Loucy (cell line): ENCODE measurements around the gene EFNA5.

Experiments
- H2AFZ ChIP-seq: fragments of 200-600 bp; sonication (generic); 2 replicates; pipeline ENCODE4 v1.6.0; 2016; ENCODE audit warnings: antibody characterized with exemption, mild to moderate bottlenecking, low read length, moderate library complexity
- H3F3A ChIP-seq: fragments of 200-600 bp; 2 replicates; pipeline ENCODE4 v1.6.0; 2016; ENCODE audit warnings: antibody characterized with exemption, low read depth, mild to moderate bottlenecking
- H3K27me3 ChIP-seq: fragments of 200-600 bp; sonication (generic); 2 replicates; pipeline ENCODE4 v1.6.1; 2014; ENCODE audit warnings: low read length, mild to moderate bottlenecking; ENCODE audit not compliant: insufficient read depth, poor library complexity, severe bottlenecking
- H3K36me3 ChIP-seq: fragments of 200-600 bp; sonication (generic); 2 replicates; pipeline ENCODE4 v1.6.1; 2016; ENCODE audit warnings: low read length; ENCODE audit not compliant: insufficient read depth
- H3K4me1 ChIP-seq: fragments of 200-600 bp; sonication (generic); 2 replicates; pipeline ENCODE4 v1.5.1; 2014; ENCODE audit warnings: low read length, mild to moderate bottlenecking; ENCODE audit not compliant: insufficient read depth, poor library complexity, severe bottlenecking
- H3K4me2 ChIP-seq: fragments of 200-600 bp; sonication (generic); 2 replicates; pipeline ENCODE4 v1.6.0; 2014; ENCODE audit warnings: antibody characterized with exemption, low read length, low read depth, mild to moderate bottlenecking; ENCODE audit not compliant: poor library complexity, severe bottlenecking
- H3K4me3 ChIP-seq: fragments of 200-600 bp; sonication (generic); 2 replicates; pipeline ENCODE4 v1.5.1; 2014; ENCODE audit warnings: low read length, mild to moderate bottlenecking, mixed read lengths; ENCODE audit not compliant: poor library complexity, severe bottlenecking
- H3K79me2 ChIP-seq: fragments of 200-600 bp; sonication (generic); 2 replicates; pipeline ENCODE4 v1.6.1; 2014; ENCODE audit warnings: low read length; ENCODE audit not compliant: insufficient read depth
- H3K9ac ChIP-seq: fragments of 200-600 bp; sonication (generic); 2 replicates; pipeline ENCODE4 v1.6.0; 2014; ENCODE audit warnings: mild to moderate bottlenecking, low read depth, low read length, moderate library complexity; ENCODE audit not compliant: poor library complexity, severe bottlenecking
- H3K9me2 ChIP-seq: fragments of 200-600 bp; sonication (generic); replicated peaks from 2 replicates; pipeline ENCODE4 v1.6.1; 2016; ENCODE audit warnings: low read depth, low read length, mixed read lengths
- H3K9me3 ChIP-seq: fragments of 200-600 bp; sonication (generic); 2 replicates; pipeline ENCODE4 v1.6.1; 2014; ENCODE audit warnings: mild to moderate bottlenecking, antibody characterized with exemption, low read length, low read depth; ENCODE audit not compliant: insufficient read depth
- H4K20me1 ChIP-seq: fragments of 200-600 bp; sonication (generic); 2 replicates; pipeline ENCODE4 v1.6.0; 2014; ENCODE audit warnings: antibody characterized with exemption, low read length, mild to moderate bottlenecking; ENCODE audit not compliant: insufficient read depth, poor library complexity, severe bottlenecking
- EZH2phosphoT487 ChIP-seq: fragments of 200-600 bp; IDR thresholded peaks from 2 replicates; pipeline ENCODE4 v1.6.1; 2018; ENCODE audit warnings: antibody characterized with exemption, mild to moderate bottlenecking, moderate library complexity, borderline replicate concordance
- TF ChIP-seq, protein P1 (sequence below): fragments of 200-600 bp; sonication (generic); conservative IDR thresholded peaks from 2 replicates; pipeline ENCODE4 v1.5.1; 2014; ENCODE audit warnings: mild to moderate bottlenecking, antibody characterized with exemption, low read length

EFNA5 gene

DNA sequence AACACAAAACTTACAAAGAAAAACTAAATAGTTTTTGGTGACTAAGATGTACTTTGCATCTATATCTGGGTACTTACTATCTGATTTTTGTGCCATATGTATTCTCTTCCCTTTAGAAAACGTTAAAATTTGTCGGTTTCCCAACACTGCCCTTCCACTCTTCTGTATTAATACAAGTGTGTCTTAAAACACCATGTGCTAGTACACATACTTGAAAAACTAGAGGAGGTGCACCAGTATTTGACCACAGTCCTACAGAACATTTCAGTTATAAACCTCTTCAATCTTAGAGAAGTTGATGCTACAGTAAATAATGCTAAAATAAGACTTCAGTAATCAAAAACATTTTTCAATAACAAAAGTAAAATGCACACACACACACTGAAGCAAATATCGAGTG, 251.2 kb downstream of the EFNA5 start:
- H4K20me1 ChIP-seq, result no peaks in the 10 kb centered on the region
- no peaks in the 10 kb centered on the region for H3K9me3 ChIP-seq
- H2AFZ ChIP-seq, result no peak overlapping the region
- TF ChIP-seq, protein P1, sequence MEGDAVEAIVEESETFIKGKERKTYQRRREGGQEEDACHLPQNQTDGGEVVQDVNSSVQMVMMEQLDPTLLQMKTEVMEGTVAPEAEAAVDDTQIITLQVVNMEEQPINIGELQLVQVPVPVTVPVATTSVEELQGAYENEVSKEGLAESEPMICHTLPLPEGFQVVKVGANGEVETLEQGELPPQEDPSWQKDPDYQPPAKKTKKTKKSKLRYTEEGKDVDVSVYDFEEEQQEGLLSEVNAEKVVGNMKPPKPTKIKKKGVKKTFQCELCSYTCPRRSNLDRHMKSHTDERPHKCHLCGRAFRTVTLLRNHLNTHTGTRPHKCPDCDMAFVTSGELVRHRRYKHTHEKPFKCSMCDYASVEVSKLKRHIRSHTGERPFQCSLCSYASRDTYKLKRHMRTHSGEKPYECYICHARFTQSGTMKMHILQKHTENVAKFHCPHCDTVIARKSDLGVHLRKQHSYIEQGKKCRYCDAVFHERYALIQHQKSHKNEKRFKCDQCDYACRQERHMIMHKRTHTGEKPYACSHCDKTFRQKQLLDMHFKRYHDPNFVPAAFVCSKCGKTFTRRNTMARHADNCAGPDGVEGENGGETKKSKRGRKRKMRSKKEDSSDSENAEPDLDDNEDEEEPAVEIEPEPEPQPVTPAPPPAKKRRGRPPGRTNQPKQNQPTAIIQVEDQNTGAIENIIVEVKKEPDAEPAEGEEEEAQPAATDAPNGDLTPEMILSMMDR, result no peak
- TF ChIP-seq EZH2phosphoT487, result no peak
- no peak overlapping the region for H3K9ac ChIP-seq
- no peaks in the 10 kb centered on the region for H3K79me2 ChIP-seq
- H3K9me2 ChIP-seq, result no peaks in the 10 kb centered on the region
- H3K4me2 ChIP-seq, result no peak overlapping the region
- H3K27me3 ChIP-seq, result peaks cover 29% of the 10 kb centered on the region
- H3K36me3 ChIP-seq, result no peaks in the 10 kb centered on the region
- no peaks in the 10 kb centered on the region for H3F3A ChIP-seq
- no peak overlapping the region for H3K4me3 ChIP-seq
- no peaks in the 10 kb centered on the region for H3K4me1 ChIP-seq

DNA sequence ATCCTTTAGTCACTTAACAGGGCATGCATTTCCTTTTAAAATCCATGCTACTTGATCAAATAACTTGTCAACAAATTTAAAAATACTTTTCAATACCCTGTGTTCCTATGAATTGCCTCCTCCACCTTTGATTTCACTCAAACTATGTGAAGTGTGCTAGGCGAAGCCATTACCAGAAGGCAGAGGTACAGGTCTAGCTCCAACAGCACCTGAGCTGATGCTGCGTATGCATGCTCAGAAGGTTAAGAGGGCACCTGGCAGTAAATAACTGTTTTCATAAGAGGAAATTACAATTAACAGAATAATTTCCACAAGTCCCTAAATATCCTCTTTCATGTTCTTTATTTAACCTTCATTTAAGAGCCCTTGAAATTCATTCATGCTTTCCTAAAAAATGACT, 251.8 kb downstream of the EFNA5 start:
- H3K36me3 ChIP-seq, result no peaks in the 10 kb centered on the region
- H4K20me1 ChIP-seq, result no peaks in the 10 kb centered on the region
- H3K9me3 ChIP-seq, result no peaks in the 10 kb centered on the region
- no peaks in the 10 kb centered on the region for H3K79me2 ChIP-seq
- H3K4me3 ChIP-seq, result no peak overlapping the region
- no peaks in the 10 kb centered on the region for H3F3A ChIP-seq
- H3K9ac ChIP-seq, result no peak overlapping the region
- H3K9me2 ChIP-seq, result no peaks in the 10 kb centered on the region
- TF ChIP-seq, protein P1, result no peak
- TF ChIP-seq EZH2phosphoT487, result no peak
- peaks cover 29% of the 10 kb centered on the region for H3K27me3 ChIP-seq
- H3K4me1 ChIP-seq, result no peaks in the 10 kb centered on the region
- no peak overlapping the region for H2AFZ ChIP-seq
- no peak overlapping the region for H3K4me2 ChIP-seq

DNA sequence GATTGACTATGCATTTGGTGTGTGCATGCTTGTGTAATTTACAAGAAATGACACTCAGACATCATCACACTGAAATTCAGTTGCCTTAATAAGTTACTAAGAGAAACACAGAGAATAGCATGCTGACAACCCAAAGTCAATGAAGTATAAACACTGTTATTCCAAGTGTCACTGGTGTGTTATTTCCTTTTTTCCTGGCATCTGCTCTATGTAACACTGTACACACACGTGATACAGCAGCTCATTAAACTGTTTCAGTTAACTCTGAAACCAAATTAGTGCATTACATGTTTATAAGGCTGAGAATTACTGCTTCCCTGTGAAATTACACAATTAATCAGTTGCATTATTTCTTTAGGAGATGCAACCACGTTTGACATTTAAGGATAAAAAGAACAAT, 252.7 kb downstream of the EFNA5 start:
- Histone ChIP-seq H3K9me3 (no peaks in the 10 kb centered on the region), H3K9ac (no peak overlapping the region), H4K20me1 (no peaks in the 10 kb centered on the region), H3K9me2 (no peaks in the 10 kb centered on the region), H3F3A (no peaks in the 10 kb centered on the region), H3K4me3 (no peak overlapping the region), H3K4me2 (no peak overlapping the region), H2AFZ (no peak overlapping the region), H3K4me1 (no peaks in the 10 kb centered on the region), H3K36me3 (no peaks in the 10 kb centered on the region), H3K27me3 (peaks cover 29% of the 10 kb centered on the region), H3K79me2 (no peaks in the 10 kb centered on the region)
- TF ChIP-seq, protein P1, result no peak
- no peak for TF ChIP-seq EZH2phosphoT487
